NCI-H510A (cell line): ENCODE measurements around the gene MAML1.
"Not testable (repeated sequence)": the region's sequence is repeated elsewhere in the genome, so short reads cannot be mapped to it uniquely, and the experiment has no call there.

ENCODE experiments used
- DNase-seq: peaks from one replicate; lab custom pipeline; 2025; lab: John Stamatoyannopoulos, UW

MAML1 gene

GRCh38 chr5:179769271-179769670, 36.6 kb downstream of the MAML1 start:
- no peak for DNase-seq

GRCh38 chr5:179769796-179770195, 37.2 kb downstream of the MAML1 start:
- DNase-seq: no peak

DNA sequence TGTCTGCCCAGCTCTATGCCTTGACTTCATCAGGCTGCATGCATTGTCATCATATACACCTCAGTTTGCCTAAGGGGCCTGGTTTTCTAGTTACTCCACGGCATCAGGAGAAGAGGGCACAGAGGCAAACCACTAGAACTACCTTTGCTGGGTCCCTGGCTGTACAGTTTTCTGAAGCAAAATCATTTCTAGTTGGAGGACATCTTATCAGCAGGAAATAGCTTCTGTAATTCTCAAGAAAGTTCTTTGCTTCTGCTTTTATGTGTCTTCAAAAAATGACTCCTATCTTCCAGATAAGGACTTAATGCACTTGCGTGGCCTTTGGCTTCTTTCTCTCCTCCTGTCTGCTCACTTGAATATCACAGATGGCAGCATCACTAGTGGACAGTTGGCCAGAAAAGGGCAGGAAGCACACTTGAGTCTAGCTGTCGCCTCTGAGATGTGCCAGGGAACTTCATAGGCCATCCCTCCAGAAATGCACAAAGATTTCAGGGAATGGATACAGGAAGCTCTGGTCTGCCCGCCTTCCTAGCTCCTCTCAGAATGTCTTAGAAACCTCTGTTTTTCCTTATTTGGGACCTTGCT, 38.8 kb downstream of the MAML1 start:
- DNase-seq: no peak

- DNase-seq: no peak
These were observed 39.7 kb downstream of the MAML1 start for GRCh38 chr5:179772351-179772750.

DNA sequence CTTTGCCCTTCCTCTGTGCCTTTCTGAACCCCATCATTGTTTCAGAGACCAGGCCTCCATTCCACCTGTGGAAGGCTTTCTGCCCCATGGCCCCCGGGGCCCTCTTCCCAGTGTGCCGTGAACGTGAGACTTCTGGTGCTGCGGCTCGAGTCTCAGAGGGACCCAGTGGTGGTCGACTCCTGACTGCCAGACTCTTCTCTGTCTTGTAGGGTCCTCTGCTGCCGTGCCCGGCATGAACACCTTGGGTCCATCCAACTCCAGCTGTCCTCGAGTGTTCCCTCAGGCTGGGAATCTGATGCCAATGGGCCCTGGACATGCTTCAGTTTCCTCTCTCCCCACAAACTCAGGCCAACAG, 41.0 kb downstream of the MAML1 start:
- no peak for DNase-seq

GRCh38 chr5:179774442-179774841, 41.8 kb downstream of the MAML1 start:
- DNase-seq: no peak

GRCh38 chr5:179776411-179776938, 43.9 kb downstream of the MAML1 start:
- DNase-seq: no peak

DNA sequence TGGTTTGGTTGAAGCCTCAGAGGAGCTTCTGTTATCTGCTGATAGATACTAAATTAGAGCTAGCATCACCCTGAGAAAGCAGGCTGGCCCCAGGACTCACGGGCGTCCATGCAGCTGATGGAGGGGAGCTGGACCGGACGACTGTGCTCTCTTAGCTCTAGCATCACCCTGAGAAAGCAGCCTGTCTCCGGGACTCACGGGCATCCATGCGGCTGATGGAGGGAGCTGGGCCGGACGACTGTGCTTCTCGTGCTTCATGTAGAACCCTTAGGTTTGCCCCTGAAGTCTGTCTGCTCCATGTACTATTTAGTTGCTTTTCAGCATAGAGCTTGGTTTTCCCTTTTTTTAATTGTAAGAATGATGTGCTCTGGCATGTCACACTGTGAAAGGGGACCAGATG, 44.8 kb downstream of the MAML1 start:
- DNase-seq: no peak

DNA sequence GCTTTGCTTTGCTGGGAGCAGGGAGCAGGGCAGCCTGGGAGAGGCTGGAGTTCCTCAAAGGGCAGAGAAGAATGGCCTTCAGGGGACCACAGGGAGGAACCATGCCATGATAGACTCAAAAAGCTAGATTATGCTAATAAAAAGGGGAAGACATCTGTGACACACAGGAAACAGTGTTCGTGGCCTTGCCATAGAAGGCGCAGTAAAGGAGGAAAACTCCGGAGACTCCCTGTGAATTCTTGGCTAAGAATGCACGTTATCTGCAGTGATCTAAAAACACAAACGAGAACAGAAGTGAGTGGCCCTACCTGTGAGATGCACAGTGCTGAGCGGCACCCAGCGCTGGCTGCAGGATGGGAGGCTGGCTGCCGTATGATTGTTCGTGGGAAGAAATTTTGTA, 45.3 kb downstream of the MAML1 start:
- DNase-seq: no peak

DNA sequence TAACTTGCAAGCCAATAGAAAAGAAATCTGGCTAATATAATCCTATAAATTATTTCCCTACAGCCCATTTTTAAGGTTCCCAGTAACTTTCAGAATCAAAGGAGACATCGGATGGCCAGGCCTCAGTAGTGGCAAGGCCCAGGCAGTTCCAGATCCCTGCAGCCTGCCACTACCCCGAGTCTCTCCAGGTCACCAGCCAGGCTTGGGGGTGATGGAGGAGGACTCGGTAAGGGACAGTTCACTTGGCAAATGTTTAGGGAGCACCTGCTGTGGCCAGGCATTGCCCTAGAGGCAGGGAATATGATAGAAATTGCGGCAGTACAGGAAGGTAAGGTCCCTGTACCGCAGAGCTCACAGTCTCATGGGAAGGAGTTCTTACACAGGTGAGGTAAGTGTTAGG, 46.0 kb downstream of the MAML1 start:
- no peak for DNase-seq

GRCh38 chr5:179779826-179780225, 47.2 kb downstream of the MAML1 start:
- no peak for DNase-seq

DNA sequence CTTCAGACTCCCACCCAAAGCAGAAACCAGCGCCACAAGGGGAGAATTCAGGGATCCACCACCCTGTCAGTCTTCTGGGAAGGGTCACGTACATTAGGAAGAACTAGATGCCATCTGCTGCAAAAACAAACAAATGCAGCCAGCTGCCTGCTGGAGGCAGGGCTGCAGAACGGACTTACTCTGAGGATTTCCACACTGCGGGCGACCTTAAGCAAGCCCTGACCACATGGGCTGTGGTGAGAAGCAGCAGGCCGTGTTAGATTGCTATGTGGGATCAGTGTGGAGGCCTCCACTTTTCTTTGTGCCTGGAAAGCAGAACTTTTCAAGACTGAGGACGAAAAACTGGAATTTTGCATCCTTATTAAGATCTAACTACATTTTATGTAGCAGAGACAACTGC, 47.7 kb downstream of the MAML1 start:
- DNase-seq: no peak

DNA sequence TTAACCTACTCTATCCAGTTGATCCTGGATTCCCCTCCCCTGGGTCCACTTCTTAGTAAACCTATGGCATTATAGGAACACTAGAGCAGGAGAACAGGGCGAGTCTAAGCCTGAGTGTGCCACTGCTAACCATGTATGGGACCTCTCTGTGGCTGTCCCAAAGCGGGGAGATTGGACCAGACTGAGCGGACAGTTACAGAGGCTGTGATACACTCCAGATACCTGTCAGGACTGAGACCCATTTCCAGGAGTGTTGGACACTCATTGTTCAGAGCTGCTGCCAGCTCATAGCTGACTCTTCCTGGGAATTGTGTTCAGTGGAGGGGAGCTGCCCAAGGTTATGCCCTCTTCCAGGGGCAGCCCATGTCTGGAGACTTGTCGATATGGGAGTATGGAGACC, 49.2 kb downstream of the MAML1 start:
- DNase-seq: no peak

GRCh38 chr5:179783128-179783527, 50.5 kb downstream of the MAML1 start:
- DNase-seq: no peak

DNA sequence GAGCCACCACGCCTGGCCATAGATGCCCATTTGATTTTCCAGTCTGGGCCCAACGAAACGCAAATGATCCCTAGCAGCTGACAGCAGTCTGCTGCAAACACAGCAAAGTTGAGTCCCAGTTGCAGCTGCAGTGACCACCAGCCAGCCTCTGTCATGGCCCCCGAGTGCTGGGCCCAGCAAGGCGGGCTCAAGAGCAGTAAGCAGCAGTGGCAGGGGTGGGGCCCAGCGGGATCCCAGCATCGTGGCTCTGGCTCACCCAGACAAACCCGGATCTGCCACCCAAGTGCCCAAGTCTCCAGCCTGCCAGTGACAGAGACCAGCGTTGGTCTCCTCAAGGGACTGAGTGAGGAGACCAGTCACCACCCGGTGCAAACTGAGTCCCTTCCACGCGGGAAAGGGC, 54.2 kb downstream of the MAML1 start:
- no peak for DNase-seq

DNA sequence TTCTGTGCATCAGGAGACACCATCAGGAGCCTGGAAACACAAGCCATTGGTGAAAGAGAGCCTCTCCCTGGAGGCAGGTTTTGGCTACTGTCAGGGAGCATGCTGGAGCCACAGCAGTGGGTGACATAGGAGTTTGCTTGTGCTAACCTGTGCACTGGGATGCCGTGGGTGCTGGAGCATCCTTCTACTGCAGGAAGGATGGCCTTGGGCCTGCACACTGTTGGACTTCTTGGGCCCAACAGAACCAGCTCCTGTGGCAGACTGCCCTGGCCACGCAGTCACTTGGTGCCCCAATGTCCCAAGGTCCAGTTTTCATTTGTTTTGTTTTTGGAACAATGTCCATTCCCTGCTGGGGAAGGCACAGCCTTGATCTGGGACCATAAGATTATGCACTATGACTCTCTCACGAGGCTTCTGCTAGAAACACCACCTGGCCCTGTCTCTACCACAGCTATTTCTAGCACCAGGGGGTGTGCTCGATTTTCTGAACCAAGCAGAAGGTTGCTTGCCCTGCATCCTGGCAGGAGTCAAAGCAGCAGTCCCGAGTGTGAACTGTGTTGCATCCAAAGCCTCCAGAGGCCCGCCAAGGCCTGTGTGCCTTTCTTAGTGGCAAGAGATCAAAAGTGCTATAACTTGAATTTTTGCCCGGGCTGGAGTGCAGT, 55.7 kb downstream of the MAML1 start:
- no peak for DNase-seq

GRCh38 chr5:179789278-179789677, 56.7 kb downstream of the MAML1 start:
- DNase-seq: not testable (repeated sequence)

GRCh38 chr5:179791881-179792611, 59.4 kb downstream of the MAML1 start:
- DNase-seq: no peak

DNA sequence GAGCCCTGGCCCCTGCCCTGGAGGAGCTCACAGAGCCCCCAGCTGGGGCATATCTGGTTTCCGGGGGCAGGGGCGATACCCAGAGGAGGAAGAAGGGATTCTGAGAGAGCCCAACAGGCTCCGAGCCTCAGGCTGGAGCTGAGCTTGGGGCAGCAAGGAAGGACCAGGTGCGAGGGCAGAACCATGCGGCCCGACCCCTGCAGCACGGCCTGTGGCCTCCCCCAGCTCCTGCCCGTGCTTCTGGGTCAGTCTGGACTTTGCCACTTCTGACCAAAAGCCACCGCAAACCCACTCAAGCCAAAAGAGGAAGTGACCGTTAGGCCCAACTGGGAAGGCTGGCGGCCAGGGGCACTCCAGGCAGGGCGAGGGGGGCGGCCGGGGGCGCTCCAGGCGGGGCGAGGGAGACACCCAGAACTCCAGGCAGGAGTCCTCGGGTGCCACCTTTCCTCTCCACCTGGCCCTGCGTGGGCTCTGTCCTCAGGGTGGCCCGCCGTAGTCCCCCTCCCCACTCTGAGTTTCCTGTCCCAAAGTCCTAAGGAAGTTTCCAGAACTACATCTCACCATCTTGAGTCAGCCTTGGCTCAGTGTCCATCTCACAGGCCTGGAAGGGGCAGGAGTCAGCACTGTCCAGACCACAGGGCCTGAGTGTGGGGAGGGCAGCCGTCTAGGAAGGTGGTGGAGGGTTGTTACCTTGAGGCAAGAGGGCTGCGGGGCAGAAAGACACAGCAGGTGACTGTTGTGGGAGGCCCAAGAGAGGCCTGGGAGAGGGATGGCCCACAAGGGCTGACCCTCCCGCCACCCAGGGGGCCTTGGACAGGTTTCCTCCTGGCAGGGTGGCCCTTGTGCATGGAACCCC, 60.2 kb downstream of the MAML1 start:
- DNase-seq: no peak

- DNase-seq: no peak
These were observed 61.0 kb downstream of the MAML1 start, which contains the start of gene LTC4S for GRCh38 chr5:179793468-179794139. Gene LTC4S, plus strand, starts transcription at chr5:179793986. Its CDS starts 95 bp downstream, at chr5:179794081.

DNA sequence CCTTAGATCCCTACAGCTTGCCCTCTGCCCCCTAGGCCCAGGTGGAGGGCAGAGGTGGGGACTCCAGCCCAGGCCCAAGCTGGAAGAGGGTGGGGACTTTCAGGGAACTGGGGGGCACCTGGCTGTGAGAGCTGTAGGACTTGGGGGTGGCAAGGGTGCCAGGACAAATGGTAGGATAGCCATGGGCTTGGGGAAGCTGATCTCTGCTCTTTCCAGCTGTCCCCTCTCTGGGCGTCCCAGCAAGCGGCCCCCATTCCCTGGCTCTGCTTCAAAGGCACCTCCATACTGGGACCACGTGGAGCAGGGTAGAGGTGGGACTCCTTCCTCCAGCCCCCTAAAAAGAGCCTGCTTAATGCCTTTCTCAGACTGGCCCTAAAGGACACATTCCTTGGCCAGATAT, 61.5 kb downstream of the MAML1 start:
- no peak for DNase-seq

GRCh38 chr5:179794575-179794974, 62.0 kb downstream of the MAML1 start:
- DNase-seq: no peak
